Astrocyte (in vitro differentiated cells and primary cell): ENCODE data around the gene CASK.

Experiments
- EZH2 ChIP-seq: IDR thresholded peaks from 2 replicates; pipeline ENCODE4 v1.6.1; 2012; ENCODE audit warnings: mild to moderate bottlenecking, low read length, inconsistent platforms; ENCODE audit not compliant: insufficient read depth
- TF ChIP-seq, protein P1 (sequence below): IDR thresholded peaks from 2 replicates; pipeline ENCODE4 v1.5.1; 2011; ENCODE audit warnings: low read depth, mild to moderate bottlenecking, inconsistent platforms, low read length, moderate library complexity; ENCODE audit not compliant: insufficient read depth

DNA sequence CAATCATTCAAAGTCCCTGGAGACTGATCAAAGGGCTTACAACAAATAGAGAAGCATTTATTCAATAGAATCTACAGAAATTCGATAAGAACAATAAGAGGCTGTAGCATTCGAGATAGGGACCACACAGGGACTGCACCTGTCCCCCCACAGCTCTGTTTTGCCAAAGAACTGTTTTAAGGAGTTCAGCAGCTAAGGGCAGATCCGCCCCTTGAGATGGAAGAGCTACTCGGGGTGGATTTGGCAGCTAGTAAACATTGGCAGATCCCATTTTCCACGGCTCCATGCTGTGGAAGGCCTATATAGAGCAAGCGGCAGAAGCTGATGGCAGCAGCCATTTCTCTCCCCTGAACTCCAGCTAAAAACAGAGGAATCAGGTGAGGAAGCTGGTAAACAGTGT, 123.7 kb downstream of the CASK start:
- TF ChIP-seq, protein P1, sequence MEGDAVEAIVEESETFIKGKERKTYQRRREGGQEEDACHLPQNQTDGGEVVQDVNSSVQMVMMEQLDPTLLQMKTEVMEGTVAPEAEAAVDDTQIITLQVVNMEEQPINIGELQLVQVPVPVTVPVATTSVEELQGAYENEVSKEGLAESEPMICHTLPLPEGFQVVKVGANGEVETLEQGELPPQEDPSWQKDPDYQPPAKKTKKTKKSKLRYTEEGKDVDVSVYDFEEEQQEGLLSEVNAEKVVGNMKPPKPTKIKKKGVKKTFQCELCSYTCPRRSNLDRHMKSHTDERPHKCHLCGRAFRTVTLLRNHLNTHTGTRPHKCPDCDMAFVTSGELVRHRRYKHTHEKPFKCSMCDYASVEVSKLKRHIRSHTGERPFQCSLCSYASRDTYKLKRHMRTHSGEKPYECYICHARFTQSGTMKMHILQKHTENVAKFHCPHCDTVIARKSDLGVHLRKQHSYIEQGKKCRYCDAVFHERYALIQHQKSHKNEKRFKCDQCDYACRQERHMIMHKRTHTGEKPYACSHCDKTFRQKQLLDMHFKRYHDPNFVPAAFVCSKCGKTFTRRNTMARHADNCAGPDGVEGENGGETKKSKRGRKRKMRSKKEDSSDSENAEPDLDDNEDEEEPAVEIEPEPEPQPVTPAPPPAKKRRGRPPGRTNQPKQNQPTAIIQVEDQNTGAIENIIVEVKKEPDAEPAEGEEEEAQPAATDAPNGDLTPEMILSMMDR = no peak
- TF ChIP-seq EZH2 = no peak
